LNCAP (cell line): ENCODE data around the gene GMDS.

Experiments used
- TF ChIP-seq, protein P1 (sequence below): fragments of 450-650 bp; IDR thresholded peaks from 2 replicates; pipeline ENCODE4 v1.5.1; 2017; ENCODE audit warnings: mild to moderate bottlenecking

The GMDS gene

GRCh38 chr6:1577146-1577680 is 668.2 kb downstream of the GMDS start:
- TF ChIP-seq, protein P1, sequence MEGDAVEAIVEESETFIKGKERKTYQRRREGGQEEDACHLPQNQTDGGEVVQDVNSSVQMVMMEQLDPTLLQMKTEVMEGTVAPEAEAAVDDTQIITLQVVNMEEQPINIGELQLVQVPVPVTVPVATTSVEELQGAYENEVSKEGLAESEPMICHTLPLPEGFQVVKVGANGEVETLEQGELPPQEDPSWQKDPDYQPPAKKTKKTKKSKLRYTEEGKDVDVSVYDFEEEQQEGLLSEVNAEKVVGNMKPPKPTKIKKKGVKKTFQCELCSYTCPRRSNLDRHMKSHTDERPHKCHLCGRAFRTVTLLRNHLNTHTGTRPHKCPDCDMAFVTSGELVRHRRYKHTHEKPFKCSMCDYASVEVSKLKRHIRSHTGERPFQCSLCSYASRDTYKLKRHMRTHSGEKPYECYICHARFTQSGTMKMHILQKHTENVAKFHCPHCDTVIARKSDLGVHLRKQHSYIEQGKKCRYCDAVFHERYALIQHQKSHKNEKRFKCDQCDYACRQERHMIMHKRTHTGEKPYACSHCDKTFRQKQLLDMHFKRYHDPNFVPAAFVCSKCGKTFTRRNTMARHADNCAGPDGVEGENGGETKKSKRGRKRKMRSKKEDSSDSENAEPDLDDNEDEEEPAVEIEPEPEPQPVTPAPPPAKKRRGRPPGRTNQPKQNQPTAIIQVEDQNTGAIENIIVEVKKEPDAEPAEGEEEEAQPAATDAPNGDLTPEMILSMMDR: no peak

DNA sequence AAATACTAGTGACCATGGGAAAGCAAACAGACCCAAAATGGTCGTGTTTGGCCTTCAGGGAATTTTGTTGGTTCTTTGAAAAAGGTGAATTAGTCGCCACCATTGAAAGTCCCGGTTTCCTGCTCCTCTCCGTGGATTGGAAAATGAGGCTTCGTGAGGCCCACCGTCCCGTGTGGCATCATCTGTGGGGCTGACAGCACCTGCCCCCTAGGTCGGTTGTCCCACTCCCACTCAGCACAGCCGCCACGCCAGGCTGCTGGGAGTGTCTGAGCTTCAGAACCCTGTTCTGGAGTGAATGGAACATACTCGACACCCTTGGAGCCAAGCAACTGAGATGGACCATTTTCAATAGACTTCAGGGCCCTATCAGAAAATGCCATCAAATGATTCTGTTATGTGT is 668.7 kb downstream of the GMDS start:
- TF ChIP-seq, protein P1: no peak

DNA sequence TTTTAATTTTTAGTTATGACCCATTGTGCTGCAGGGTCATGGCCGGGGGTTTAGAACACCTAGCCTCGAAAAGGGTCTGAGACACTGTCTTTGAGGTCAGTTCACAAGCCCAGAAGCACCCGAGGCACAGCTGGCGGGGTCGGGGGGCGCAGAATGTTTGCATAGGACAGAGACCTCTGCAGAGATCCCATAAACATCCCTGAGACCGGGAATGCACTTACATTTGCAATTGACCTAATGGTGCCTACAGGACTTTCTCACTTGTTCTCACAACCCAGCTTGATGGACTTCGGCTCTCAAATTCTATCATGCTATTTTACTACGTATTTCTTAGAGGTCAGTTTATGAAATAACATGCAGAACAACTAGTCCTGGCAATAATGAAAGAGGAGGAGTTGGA is 669.2 kb downstream of the GMDS start:
- TF ChIP-seq, protein P1: no peak

DNA sequence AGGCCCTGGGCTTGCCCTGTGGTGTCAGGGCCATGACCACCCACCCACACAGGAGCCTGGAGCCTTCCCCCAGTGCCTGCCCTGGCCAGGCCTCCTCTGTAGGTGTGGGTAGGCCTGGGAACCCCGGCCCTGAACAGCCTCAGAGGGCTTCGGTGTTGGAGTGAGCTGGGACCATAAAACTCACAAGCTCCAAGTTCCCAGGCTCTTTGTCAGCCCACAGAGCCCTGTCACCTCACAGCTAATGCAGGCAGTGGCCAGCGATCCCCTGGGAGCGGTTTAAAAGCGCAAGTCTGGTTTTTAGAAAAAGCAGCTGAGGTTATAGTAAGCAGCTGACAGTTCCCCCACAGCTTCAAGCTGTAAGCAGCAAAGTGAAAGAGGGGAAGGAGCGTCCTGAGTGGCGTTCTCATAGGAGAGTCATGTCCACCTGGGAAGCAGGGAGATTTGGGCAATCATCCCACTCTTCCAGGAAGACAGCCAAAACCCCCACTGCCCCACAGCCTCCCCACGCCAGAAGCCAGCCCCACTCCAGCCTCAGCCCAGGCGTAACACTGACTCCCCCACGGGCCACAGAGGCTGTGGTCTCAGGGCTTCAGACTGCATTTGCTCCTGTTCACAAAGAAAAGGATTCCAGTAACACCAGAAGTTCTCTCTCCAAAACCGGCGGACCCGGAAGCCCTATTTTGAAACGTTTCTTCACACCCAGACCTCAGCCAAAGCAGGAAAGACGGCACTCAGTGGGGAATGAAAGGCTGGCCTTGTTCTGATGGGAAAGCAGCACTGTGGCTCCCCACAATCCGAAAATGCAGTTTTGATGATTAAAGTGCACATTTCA is 670.0 kb downstream of the GMDS start:
- TF ChIP-seq, protein P1: no peak

DNA sequence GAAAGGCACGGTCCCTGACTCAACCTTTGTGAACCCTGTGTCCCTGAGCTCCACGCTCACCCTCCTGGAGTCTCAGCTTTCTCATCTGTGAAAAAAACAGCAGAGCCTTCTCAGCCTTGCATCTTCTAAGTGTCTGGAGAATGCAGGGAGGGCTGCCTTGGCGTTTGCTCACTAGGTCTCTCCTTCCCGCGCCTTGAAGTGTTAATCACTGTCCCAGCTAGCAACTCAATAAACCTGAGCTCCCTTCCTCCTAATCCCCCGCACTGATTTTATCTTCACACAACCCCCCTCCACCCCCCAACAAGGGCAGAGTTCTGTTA is 670.6 kb downstream of the GMDS start:
- TF ChIP-seq, protein P1: no peak

DNA sequence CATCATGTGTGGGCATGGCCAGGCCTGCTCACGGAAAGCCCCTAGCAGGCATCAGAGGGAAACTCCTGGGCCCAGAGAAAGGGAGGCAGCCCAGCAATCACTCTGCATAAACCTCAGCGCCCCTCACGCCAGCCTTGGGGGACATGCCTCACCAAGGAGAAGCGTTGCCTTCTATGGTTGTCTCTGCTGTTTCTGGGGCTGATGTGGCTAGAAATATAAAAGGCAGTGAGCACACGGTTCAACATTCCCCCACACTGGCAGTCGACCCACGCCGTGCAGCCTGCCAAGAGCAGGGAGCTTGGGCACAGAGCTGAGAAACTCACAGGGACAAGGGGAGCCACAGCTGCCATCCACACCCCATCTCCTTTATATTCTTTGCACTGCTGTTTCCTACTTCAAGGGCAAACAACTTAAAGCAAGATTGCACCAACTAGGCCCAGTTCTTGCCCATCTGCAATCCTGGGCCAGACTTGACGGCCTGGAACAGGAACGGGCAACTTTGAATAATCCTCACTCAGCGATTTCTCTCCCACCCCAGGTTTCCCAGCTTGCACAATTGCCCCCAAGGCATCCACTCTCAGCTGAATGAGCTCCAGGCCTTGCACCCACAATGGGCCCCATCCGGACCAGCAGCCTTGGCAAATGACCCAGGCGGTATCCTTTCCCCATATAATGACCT is 671.2 kb downstream of the GMDS start:
- TF ChIP-seq, protein P1: no peak
